Large intestine (tissue), 12 donors: ENCODE results near the gene TBC1D17. TPM values are rescaled to one million over a fixed set of nuclear protein-coding genes. Genes with fewer than 3 reads are reported as not detected.

Experiments
- DNase-seq, 2 donors: peaks; one replicate each; pipeline versions ENCODE4 v3.0.0 to v3.0.0-alpha.2; 2013
- H3K27ac ChIP-seq: one replicate; pipeline ENCODE4 v1.5.1; 2013; ENCODE audit warnings: low read length
- H3K27me3 ChIP-seq: 2 replicates; pipeline ENCODE4 v1.6.1; 2013; ENCODE audit warnings: low read length; ENCODE audit not compliant: control insufficient read depth, insufficient read depth
- H3K36me3 ChIP-seq: 2 replicates; pipeline ENCODE4 v1.6.1; 2013; ENCODE audit warnings: low read length; ENCODE audit not compliant: control insufficient read depth, insufficient read depth
- H3K4me1 ChIP-seq: one replicate; pipeline ENCODE4 v1.6.1; 2013; ENCODE audit warnings: low read length; ENCODE audit not compliant: control insufficient read depth, insufficient read depth
- H3K4me3 ChIP-seq: one replicate; pipeline ENCODE4 v1.5.1; 2013; ENCODE audit warnings: low read length
- H3K9me3 ChIP-seq: one replicate; pipeline ENCODE4 v1.6.1; 2013; ENCODE audit warnings: mild to moderate bottlenecking, low read depth, low read length, moderate library complexity; ENCODE audit not compliant: control insufficient read depth
- WGBS: methylation state at CpG from one replicate; pipeline ENCODE4 v1.1.5; 2013; ENCODE audit warnings: low lambda C conversion rate; ENCODE audit not compliant: insufficient coverage; 5-methylcytosine and 5-hydroxymethylcytosine counted together
- long read RNA-seq, 11 donors: transcript quantifications; one replicate each; lab custom pipeline, GENCODE V29; 2026
- polyA plus RNA-seq: library from polyadenylated mRNA; unstranded; fragments of 120-200 nt; gene quantifications from one replicate; pipeline ENCODE4 v1.2.1, GENCODE V29; 2013

Gene TBC1D17
- polyA plus RNA-seq: 31.6 TPM
- long read RNA-seq, donor 1, partial matches to known transcripts: 0 of 3 reads
- long read RNA-seq, donor 1, other reads (novel, unspliced or antisense): 0 of 3 reads
- long read RNA-seq, donor 2, partial matches to known transcripts: 0 of 1 reads
- long read RNA-seq, donor 2, other reads (novel, unspliced or antisense): 0 of 1 reads
- long read RNA-seq, donor 3, partial matches to known transcripts: 0 of 2 reads
- long read RNA-seq, donor 3, other reads (novel, unspliced or antisense): 0 of 2 reads
- long read RNA-seq, donor 4: 0 reads
- long read RNA-seq, donor 5, transcript TBC1D17-201 (17 exons, 2,366 nt): major isoform, 5 of 5 reads
- long read RNA-seq, donor 5, partial matches to known transcripts: 0 of 5 reads
- long read RNA-seq, donor 5, other reads (novel, unspliced or antisense): 0 of 5 reads
- long read RNA-seq, donor 6, partial matches to known transcripts: 0 of 3 reads
- long read RNA-seq, donor 6, other reads (novel, unspliced or antisense): 0 of 3 reads
- long read RNA-seq, donor 7: 0 reads
- long read RNA-seq, donor 8, transcript TBC1D17-201 (17 exons, 2,366 nt): major isoform, 6 of 8 reads
- long read RNA-seq, donor 8, partial matches to known transcripts: 0 of 8 reads
- long read RNA-seq, donor 8, other reads (novel, unspliced or antisense): 0 of 8 reads
- long read RNA-seq, donor 9: 0 reads
- long read RNA-seq, donor 10, partial matches to known transcripts: 0 of 2 reads
- long read RNA-seq, donor 10, other reads (novel, unspliced or antisense): 0 of 2 reads
- long read RNA-seq, donor 11, partial matches to known transcripts: 0 of 1 reads
- long read RNA-seq, donor 11, other reads (novel, unspliced or antisense): 0 of 1 reads

- peak; percentile 100 for DNase-seq
- Histone ChIP-seq H3K36me3 (peaks cover 38% of the 10 kb centered on the region), H3K27me3 (no peaks in the 10 kb centered on the region), H3K27ac (peak within 1 kb of the TSS; percentile 99), H3K4me3 (peak within 1 kb of the TSS; percentile 82), H3K4me1 (peaks cover 16% of the 10 kb centered on the region), H3K9me3 (peaks cover 7% of the 10 kb centered on the region)
- no CpG with 5 or more reads among the region's 61 CpGs for WGBS
Measured at GRCh38 chr19:49877020-49877878, at the start of gene TBC1D17, which contains the start of gene AKT1S1. TBC1D17 (plus strand) TSS chr19:49877702; CDS start chr19:49877724, 22 bp downstream. AKT1S1 (minus strand) TSS chr19:49877355; CDS start chr19:49873295, 4,060 bp downstream.

- no peak for DNase-seq
- Histone ChIP-seq H3K4me1 (no peaks in the 10 kb centered on the region), H3K27me3 (no peaks in the 10 kb centered on the region), H3K27ac (no peak overlapping the region), H3K9me3 (no peaks in the 10 kb centered on the region), H3K4me3 (no peak overlapping the region), H3K36me3 (peaks cover 74% of the 10 kb centered on the region)
- WGBS: no CpG with 5 or more reads among the region's 8 CpGs
Measured at GRCh38 chr19:49829200-49829599, 48.3 kb upstream of the TBC1D17 start.

GRCh38 chr19:49829721-49830120, 47.8 kb upstream of the TBC1D17 start:
- WGBS: no CpG with 5 or more reads among the region's 18 CpGs
- H3K4me3 ChIP-seq: no peak overlapping the region
- H3K9me3 ChIP-seq: no peaks in the 10 kb centered on the region
- no peak overlapping the region for H3K27ac ChIP-seq
- no peak for DNase-seq
- peaks cover 79% of the 10 kb centered on the region for H3K36me3 ChIP-seq
- H3K27me3 ChIP-seq: no peaks in the 10 kb centered on the region
- no peaks in the 10 kb centered on the region for H3K4me1 ChIP-seq

GRCh38 chr19:49830766-49831165, 46.7 kb upstream of the TBC1D17 start:
- Histone ChIP-seq H3K36me3 (peaks cover 87% of the 10 kb centered on the region), H3K4me3 (no peak overlapping the region), H3K4me1 (no peaks in the 10 kb centered on the region), H3K27ac (no peak overlapping the region), H3K9me3 (no peaks in the 10 kb centered on the region), H3K27me3 (no peaks in the 10 kb centered on the region)
- no CpG with 5 or more reads among the region's 12 CpGs for WGBS
- DNase-seq: no peak

- no peak for DNase-seq
- Histone ChIP-seq H3K4me3 (no peak overlapping the region), H3K27me3 (no peaks in the 10 kb centered on the region), H3K36me3 (peaks cover 94% of the 10 kb centered on the region), H3K27ac (no peak overlapping the region), H3K4me1 (no peaks in the 10 kb centered on the region), H3K9me3 (no peaks in the 10 kb centered on the region)
- no CpG with 5 or more reads among the region's 8 CpGs for WGBS
Measured at GRCh38 chr19:49831592-49831991, 45.9 kb upstream of the TBC1D17 start.

- no peak overlapping the region for H3K4me3 ChIP-seq
- no peaks in the 10 kb centered on the region for H3K27me3 ChIP-seq
- no CpG with 5 or more reads among the region's 9 CpGs for WGBS
- no peaks in the 10 kb centered on the region for H3K4me1 ChIP-seq
- H3K9me3 ChIP-seq: no peaks in the 10 kb centered on the region
- no peak overlapping the region for H3K27ac ChIP-seq
- peaks cover 95% of the 10 kb centered on the region for H3K36me3 ChIP-seq
- no peak for DNase-seq
Measured at GRCh38 chr19:49832556-49832955, 44.9 kb upstream of the TBC1D17 start.

- no CpG with 5 or more reads among the region's 7 CpGs for WGBS
- H3K27ac ChIP-seq: no peak overlapping the region
- no peaks in the 10 kb centered on the region for H3K4me1 ChIP-seq
- H3K9me3 ChIP-seq: no peaks in the 10 kb centered on the region
- peaks cover 98% of the 10 kb centered on the region for H3K36me3 ChIP-seq
- no peak for DNase-seq
- H3K4me3 ChIP-seq: no peak overlapping the region
- H3K27me3 ChIP-seq: no peaks in the 10 kb centered on the region
Measured at GRCh38 chr19:49833599-49833998, 43.9 kb upstream of the TBC1D17 start.

GRCh38 chr19:49835562-49835961, 41.9 kb upstream of the TBC1D17 start:
- no peaks in the 10 kb centered on the region for H3K27me3 ChIP-seq

GRCh38 chr19:49836176-49837008, 41.1 kb upstream of the TBC1D17 start:
- H3K27ac ChIP-seq: no peak overlapping the region
- H3K4me3 ChIP-seq: no peak overlapping the region
- H3K9me3 ChIP-seq: no peaks in the 10 kb centered on the region
- no peaks in the 10 kb centered on the region for H3K4me1 ChIP-seq
- no CpG with 5 or more reads among the region's 20 CpGs for WGBS
- no peaks in the 10 kb centered on the region for H3K27me3 ChIP-seq
- H3K36me3 ChIP-seq: peaks cover 87% of the 10 kb centered on the region
- no peak for DNase-seq

More at GRCh38 chr19:49835562-49835961, 41.9 kb upstream of the TBC1D17 start:
- no peak for DNase-seq
- Histone ChIP-seq H3K36me3 (peaks cover 94% of the 10 kb centered on the region), H3K27ac (no peak overlapping the region), H3K4me1 (no peaks in the 10 kb centered on the region), H3K9me3 (no peaks in the 10 kb centered on the region), H3K4me3 (no peak overlapping the region)
- WGBS: no CpG with 5 or more reads among the region's 12 CpGs
